GM11168 (cell line): ENCODE data around the gene LUM.

ENCODE experiments used
- in situ Hi-C: fragments of 300-500 bp; cut with MboI; formaldehyde crosslinking; loops from one replicate; pipeline ENCODE4 v1.12.0; 2022; ENCODE audit warnings: low sequenced_read_pairs; ENCODE audit not compliant: unreplicated experiment

Gene LUM

DNA sequence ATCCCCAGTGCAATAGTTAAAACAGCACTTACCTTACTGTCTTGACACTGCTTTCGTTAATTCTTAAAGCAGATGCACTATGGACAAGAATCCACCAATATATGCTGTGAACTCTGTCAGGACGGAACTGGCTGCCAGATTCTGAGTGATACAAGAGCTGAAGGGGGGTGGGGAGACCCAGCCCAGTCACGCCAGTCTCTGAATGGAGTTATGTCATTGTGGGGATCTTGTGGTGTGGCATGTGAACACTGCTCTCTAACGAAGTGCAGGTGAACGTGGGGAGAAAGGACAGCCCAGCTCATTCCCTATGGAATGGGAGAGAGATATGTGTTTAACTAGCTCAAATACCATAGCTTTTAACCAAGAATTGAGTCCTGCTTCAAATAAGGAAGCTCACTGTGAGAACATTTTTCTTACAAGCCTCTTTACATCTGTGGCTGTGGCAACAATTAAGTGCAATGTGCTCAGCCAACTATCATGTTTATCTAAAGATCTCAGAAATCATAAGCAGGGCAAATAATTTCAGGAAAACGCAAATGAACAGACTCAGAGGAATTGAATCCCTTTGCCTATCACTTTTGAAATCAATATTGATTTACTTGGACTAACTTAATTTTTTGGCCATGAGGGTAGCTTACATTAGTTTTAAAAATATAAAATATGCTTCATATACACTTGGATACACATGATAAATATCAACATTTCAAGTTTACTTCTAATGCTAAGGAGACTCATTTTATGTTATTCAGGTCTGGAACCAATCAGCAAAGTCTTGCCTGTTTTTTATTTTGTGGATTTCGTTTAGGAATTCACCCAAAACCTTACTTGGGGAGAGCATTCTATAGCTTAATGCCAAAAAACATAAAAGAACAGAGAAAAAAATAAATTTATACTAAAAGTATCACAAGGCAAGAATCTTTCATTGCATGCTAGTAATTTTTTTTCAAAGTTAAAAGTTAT, at the start of gene LUM:
LUM (minus strand) TSS at position 129 of the 960 bp plus-strand sequence. CDS start 2,515 bp downstream, outside the sequence.
- in situ Hi-C loops: no loop called here

DNA sequence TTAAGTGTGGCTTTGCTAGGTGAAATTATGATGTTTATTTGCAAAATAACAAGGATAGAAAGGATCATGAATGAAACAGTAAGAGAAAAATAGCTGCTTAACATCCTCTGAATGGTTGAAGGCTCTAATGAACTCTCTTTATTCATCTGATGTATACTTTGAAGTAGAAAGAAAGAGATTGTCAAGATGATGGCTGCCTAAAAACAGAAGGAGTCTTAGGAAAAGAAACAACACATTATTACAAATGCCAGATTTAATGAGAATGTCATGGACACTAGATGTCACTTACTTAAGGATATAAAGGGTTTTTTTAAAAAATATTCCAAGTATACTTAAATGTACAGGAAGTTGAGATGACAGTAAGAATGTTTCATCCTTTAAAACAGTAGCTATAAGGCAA, 49.7 kb upstream of the LUM start:
- in situ Hi-C loops: no loop called here

DNA sequence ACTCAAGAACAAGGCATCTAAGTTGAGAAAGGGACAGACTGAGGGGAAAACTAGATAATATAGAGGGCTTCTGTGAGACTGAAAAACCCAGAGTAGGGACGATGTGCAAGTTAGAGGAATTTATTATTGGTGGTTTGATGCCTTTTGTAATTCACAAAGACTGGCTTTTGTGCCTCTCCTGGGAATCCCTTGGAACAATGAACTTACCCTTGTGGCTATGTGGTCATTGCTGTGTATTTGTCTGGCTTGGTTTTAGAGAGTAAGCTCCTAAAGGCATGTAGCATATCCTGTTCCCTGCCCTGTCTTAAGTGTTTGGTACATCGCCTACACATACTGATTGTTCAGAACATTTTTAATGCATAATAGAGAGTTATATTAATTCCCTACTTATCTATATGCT, 44.7 kb upstream of the LUM start:
- in situ Hi-C loops: no loop called here

- in situ Hi-C loops: no loop called here
Measured at GRCh38 chr12:91154131-91154530, 42.8 kb upstream of the LUM start.

GRCh38 chr12:91144053-91144452, 32.8 kb upstream of the LUM start:
- in situ Hi-C loops: no loop called here

DNA sequence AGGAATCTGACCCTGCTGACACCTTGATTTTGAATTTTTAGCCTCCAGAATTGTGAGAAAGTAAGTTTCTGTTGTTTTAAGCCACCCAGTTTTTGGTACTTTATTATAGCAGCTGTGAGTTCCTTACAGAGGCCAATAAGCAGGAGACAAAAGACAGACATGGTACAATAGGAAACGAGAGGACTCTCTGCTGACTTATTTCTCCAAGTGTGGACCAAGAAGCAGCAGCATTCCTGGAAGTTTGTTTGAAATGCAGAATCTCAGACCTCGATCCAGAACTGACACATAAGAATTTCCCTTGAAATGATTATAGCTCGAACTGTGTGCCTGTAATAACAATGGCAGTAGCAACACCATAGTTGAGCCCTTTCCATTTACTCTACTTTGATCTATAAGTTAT, 31.9 kb upstream of the LUM start:
- in situ Hi-C loops: no loop called here

DNA sequence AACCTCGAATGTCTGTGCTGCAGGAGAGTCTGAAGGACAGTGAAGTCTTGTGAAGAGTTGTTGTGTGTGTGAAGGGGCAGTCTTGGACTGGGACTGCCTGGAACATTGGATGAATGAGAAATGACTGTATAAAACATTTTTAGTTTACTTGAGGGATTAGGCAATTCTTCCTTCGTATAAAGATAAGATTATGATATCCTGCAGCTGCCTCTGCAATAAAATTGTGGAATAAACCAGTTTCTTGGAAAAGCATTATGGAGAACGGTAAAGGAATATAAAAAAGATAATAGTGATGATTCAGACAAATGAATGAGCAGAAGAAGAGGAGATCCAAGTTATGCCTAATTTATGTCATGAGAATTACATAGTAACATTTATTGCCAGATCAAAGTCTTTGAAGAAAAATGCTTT, 30.9 kb upstream of the LUM start:
- in situ Hi-C loops: no loop called here

- in situ Hi-C loops: no loop called here
Measured at GRCh38 chr12:91140026-91140931, 29.0 kb upstream of the LUM start.

DNA sequence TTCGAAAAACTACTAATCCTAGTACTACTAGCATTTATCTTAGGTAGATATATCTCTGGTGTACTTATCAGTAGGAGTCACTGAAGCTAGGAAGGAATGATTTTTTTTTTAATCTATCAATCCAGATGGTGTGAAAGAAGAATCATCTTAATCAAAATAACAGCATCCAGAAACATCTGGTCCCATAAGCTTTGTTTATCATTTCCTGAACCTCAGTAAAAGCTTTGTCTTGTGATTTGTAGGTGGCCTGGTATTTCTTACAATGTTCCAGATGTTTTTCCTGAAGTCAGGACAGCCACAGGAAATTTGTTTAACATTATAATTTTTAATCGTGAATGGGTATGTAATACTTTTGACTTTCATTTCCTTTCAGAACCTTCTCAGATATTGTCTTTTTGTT, 28.0 kb upstream of the LUM start:
- in situ Hi-C loops: no loop called here

DNA sequence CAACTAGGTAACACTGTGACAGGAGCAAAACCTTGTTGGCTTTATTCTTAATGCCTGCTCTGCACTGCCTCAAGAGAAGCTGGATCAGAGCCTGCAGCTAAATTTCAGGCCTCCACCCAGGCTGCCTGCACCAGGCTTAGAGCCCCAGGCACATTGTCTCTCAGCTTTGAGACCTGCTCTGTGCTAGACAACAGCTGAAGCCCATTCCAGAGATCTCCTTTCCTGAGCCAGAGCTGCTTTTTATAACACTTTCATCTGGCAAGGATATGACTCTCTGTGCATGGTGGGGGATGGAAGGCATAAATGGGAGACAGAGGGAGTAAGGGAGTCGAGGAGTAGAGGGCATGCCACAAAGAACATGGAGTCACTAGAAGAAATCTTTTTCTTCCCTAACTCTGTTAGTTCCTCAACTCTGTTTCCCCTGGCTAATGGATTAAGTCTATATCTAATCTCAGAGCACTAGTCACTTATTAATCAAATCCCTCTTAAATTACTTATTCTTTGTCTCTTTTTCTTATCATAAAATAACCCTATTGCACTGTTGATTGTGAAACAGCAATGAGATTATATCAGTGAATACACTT, 27.1 kb upstream of the LUM start:
- in situ Hi-C loops: no loop called here

GRCh38 chr12:91133871-91134270, 22.6 kb upstream of the LUM start:
- in situ Hi-C loops: no loop called here

DNA sequence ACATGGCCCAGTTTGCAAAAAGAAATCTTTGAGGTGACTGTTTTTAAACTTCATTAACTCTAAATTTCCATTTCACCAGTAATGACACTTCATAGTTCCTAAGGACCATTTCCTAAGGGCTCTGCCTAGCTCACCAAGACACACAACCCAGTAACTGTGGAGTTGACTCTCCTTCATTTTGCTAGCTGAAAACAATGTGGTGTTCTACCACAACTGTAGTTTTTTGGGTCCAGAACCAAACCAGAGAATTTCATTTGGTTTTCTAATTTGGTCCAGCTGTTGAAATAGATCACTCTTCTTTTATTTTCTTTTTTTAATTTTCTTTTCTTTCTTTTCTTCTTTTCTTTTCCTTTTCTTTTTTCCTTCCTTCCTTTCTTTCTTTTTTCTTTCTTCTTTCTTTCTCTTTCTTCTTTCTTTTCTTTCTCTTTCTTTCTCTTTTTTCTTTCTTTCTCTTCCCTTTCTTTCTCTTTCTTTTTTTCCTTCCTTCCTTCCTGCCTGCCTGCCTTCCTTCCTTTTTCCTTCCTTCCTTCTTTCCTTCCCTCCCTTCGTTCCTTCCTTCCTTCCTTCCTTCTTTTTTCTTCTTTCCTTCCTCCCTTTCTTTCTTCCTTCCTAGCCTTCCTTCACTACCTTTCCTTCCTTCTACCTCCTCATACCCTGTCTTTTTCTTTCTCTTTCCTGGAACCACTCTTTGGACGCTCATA, 18.5 kb upstream of the LUM start:
- in situ Hi-C loops: loop anchor here (10.0 kb wide), 1 partner anchor 165 kb away; no protein-coding TSS in a partner anchor

DNA sequence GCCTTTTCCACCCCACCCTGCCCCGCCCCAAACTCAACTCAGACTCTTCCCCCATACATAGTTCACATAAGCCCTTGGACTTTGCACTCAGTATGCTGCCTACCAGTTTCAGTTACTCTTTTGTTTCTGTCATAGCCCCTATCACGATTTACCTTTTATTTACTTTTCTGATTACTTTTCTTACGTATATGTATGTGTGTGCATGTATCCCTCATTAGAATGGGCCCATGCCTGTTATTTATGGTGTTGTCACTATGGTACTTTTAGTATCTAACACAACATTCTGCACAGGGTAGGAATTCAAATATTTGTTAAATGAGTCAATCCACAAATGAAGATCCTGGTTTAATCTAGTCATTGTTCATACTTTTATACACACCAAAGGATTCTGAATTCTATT, 16.5 kb upstream of the LUM start:
- in situ Hi-C loops: loop anchor here (10.0 kb wide), 1 partner anchor 163 kb away; no protein-coding TSS in a partner anchor

DNA sequence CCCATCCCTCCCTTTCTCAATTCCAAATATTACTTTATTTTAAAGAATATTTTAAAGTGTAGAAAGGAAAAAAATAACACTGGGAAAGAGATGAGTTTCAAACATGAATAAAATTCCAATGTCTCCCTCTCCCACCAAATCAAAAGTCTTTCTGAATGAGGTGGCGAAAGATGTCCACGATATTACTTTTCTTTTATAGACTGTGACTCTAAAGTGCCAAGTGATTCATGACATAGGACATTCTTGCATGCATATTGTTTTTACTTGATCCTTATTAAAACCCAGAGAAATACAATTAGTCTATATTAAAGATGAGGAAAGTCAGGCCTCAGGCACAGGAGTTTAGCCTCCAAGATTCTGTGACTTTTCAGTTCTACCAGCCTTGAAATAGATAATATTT, 16.0 kb upstream of the LUM start:
- in situ Hi-C loops: loop anchor here (10.0 kb wide), 1 partner anchor 163 kb away; no protein-coding TSS in a partner anchor

- in situ Hi-C loops: loop anchor here (10.0 kb wide), 1 partner anchor 162 kb away; no protein-coding TSS in a partner anchor
Measured at GRCh38 chr12:91126516-91126915, 15.2 kb upstream of the LUM start.

- in situ Hi-C loops: loop anchor here (10.0 kb wide), 1 partner anchor 159 kb away; no protein-coding TSS in a partner anchor
Measured at GRCh38 chr12:91123236-91123916, 12.1 kb upstream of the LUM start.

DNA sequence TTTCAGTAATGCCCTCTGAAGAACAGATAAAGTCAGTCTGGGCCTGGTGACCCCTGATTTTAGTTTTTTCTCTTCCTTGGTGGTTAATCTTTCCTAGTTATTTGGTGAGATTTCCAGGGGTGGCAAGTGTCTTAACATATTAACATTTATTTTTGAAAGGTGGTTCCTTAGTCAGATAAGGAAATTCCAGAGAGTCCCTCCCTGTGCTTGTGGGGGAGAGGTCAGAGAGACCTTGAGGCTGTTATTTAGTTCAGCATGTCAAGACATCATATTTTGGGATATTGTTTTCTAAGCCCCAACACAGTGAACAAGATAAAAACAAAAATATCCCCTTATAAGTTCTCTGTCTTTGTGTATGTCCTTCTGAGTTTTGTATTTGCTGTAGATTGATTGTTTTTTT, 9.5 kb upstream of the LUM start:
- in situ Hi-C loops: loop anchor here (10.0 kb wide), 1 partner anchor 156 kb away; no protein-coding TSS in a partner anchor

GRCh38 chr12:91119089-91119488, 7.8 kb upstream of the LUM start:
- in situ Hi-C loops: no loop called here

DNA sequence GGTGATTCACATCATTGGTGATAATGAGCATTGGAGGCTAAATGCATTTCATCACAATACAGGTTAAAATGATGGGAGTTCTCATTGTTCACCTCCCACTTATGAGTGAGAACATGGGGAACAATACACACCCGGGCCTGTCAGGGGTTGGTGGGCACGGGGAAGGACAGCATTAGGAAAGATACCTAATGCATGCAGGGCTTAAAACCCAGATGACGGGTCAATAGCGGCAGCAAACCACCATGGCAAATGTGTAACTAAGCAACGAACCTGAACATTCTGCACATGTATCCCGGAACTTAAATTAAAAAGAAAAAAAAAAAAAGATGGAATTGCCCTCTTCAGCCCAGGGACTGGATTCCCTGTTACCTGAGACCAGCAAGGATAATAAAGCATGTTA, 2.3 kb upstream of the LUM start:
- in situ Hi-C loops: no loop called here
